ENCODE measurements around the gene MTARC2.

DNA sequence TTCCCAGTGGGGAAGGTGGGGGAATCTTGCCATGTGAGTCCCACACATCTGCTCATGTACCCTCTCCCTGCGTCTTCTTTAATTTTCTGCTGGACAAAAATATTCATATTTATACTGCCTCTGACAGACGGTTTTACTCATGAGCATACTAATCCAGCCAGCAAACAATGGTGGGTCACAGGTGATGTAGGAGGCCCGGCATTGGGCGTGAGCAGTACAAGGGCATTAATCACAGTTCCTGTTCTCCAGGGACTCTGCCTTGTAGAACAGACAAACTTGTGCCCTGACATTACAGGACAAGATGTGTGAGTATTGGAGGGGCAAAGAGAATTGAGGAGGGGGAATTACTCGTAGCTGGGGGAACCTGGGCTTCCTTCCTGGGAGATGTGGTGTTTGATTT is 63.6 kb downstream of the MTARC2 start:
- TF ChIP-seq, protein P1, sequence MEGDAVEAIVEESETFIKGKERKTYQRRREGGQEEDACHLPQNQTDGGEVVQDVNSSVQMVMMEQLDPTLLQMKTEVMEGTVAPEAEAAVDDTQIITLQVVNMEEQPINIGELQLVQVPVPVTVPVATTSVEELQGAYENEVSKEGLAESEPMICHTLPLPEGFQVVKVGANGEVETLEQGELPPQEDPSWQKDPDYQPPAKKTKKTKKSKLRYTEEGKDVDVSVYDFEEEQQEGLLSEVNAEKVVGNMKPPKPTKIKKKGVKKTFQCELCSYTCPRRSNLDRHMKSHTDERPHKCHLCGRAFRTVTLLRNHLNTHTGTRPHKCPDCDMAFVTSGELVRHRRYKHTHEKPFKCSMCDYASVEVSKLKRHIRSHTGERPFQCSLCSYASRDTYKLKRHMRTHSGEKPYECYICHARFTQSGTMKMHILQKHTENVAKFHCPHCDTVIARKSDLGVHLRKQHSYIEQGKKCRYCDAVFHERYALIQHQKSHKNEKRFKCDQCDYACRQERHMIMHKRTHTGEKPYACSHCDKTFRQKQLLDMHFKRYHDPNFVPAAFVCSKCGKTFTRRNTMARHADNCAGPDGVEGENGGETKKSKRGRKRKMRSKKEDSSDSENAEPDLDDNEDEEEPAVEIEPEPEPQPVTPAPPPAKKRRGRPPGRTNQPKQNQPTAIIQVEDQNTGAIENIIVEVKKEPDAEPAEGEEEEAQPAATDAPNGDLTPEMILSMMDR (IDR thresholded peaks at IDR 0.05), result no peak
- TF ChIP-seq POLR2A (IDR thresholded peaks at IDR 0.05), result no peak

All from right lobe of liver (tissue), 4 donors.